Activated B cell treated with CpG ODN at 0.5 μM for 24 hours (primary cell): ENCODE data around the gene RASAL2. TPM values are rescaled to one million over a fixed set of nuclear protein-coding genes. Genes with fewer than 3 reads are reported as not detected.

Experiments used
- ATAC-seq: fragments of 200-7000 bp; cut with Tn5 transposase; one replicate; pipeline ENCODE4 v1.10.0; 2021; ENCODE audit warnings: low read depth, mild to moderate bottlenecking, moderate library complexity
- CTCF ChIA-PET: fragments of 350-600 bp; sonication (Branson Sonifier 250); formaldehyde crosslinking; loops from one replicate; lab custom pipeline; 2021; ENCODE audit warnings: antibody characterized with exemption; lab: Charles Lee
- POLR2A ChIA-PET: fragments of 350-600 bp; sonication (Branson Sonifier 250); formaldehyde crosslinking; loops from one replicate; lab custom pipeline; 2021; ENCODE audit warnings: antibody characterized with exemption; lab: Charles Lee
- DNase-seq: peaks from one replicate; pipeline ENCODE4 v3.0.0; 2022
- H3K27ac Mint-ChIP-seq: one replicate; pipeline ENCODE4 v1.8.0; 2020; ENCODE audit warnings: mixed read lengths
- H3K27me3 Mint-ChIP-seq: one replicate; pipeline ENCODE4 v1.8.0; 2021; ENCODE audit warnings: mixed read lengths
- H3K36me3 Mint-ChIP-seq: one replicate; pipeline ENCODE4 v1.8.0; 2021; ENCODE audit warnings: low read depth, mixed read lengths
- H3K4me1 Mint-ChIP-seq: one replicate; pipeline ENCODE4 v1.8.0; 2021; ENCODE audit warnings: mixed read lengths
- H3K4me3 Mint-ChIP-seq: one replicate; pipeline ENCODE4 v1.8.0; 2020; ENCODE audit warnings: mild to moderate bottlenecking, mixed read lengths
- H3K9me3 Mint-ChIP-seq: one replicate; pipeline ENCODE4 v1.8.0; 2020; ENCODE audit warnings: mixed read lengths
- CTCF ChIP-seq: fragments of 200-600 bp; IDR thresholded peaks from one replicate; pipeline ENCODE4 v1.8.0; 2022; ENCODE audit warnings: antibody characterized with exemption, mild to moderate bottlenecking
- intact Hi-C: fragments of 100-400 bp; cut with micrococcal nuclease; formaldehyde crosslinking; loops from one replicate; pipeline ENCODE4 v1.15.1; 2024
- total RNA-seq: library from RNA; stranded (reverse); gene quantifications from 2 replicates; pipeline ENCODE4 v1.2.3, GENCODE V29; 2022

The RASAL2 gene
- total RNA-seq, 1 donor from 2014 or later = 0.16 TPM

- ChIA-PET POLR2A (no interaction called here), CTCF (no interaction called here)
- Mint-ChIP-seq H3K4me3 (no peak overlapping the region), H3K4me1 (no peaks in the 10 kb centered on the region), H3K36me3 (no peaks in the 10 kb centered on the region), H3K9me3 (peaks cover 5% of the 10 kb centered on the region), H3K27me3 (peaks cover 5% of the 10 kb centered on the region), H3K27ac (no peak overlapping the region)
- intact Hi-C loops = no loop called here
- ATAC-seq (no peak), DNase-seq (no peak)
- no peak for TF ChIP-seq CTCF
Observed at GRCh38 chr1:178275553-178275952, 181.6 kb downstream of the RASAL2 start.

- no peak for DNase-seq
- Mint-ChIP-seq H3K36me3 (no peaks in the 10 kb centered on the region), H3K27ac (no peak overlapping the region), H3K4me3 (no peak overlapping the region), H3K27me3 (peaks cover 3% of the 10 kb centered on the region), H3K4me1 (no peaks in the 10 kb centered on the region), H3K9me3 (peaks cover 5% of the 10 kb centered on the region)
- ChIA-PET POLR2A (no interaction called here), CTCF (no interaction called here)
- intact Hi-C loops = no loop called here
- no peak for ATAC-seq
- no peak for TF ChIP-seq CTCF
Observed at GRCh38 chr1:178277793-178278530, 184.1 kb downstream of the RASAL2 start.

- peaks cover 3% of the 10 kb centered on the region for H3K27me3 Mint-ChIP-seq
- H3K4me3 Mint-ChIP-seq = no peak overlapping the region
- no peak for ATAC-seq
- H3K27ac Mint-ChIP-seq = no peak overlapping the region
- ChIA-PET POLR2A (no interaction called here), CTCF (no interaction called here)
- no peak for DNase-seq
- intact Hi-C loops = no loop called here
- H3K36me3 Mint-ChIP-seq = no peaks in the 10 kb centered on the region
- TF ChIP-seq CTCF = no peak
- H3K9me3 Mint-ChIP-seq = peaks cover 5% of the 10 kb centered on the region
- no peaks in the 10 kb centered on the region for H3K4me1 Mint-ChIP-seq
Observed at GRCh38 chr1:178278916-178279686, 185.2 kb downstream of the RASAL2 start.

- no peak for ATAC-seq
- Mint-ChIP-seq H3K4me1 (no peaks in the 10 kb centered on the region), H3K36me3 (no peaks in the 10 kb centered on the region), H3K27me3 (peaks cover 3% of the 10 kb centered on the region), H3K4me3 (no peak overlapping the region), H3K27ac (no peak overlapping the region), H3K9me3 (peaks cover 2% of the 10 kb centered on the region)
- no peak for TF ChIP-seq CTCF
- no peak for DNase-seq
- ChIA-PET POLR2A (no interaction called here), CTCF (interaction anchor here (0.8 kb wide), 1 partner anchor 17 kb away, joined by 3 read pairs; no protein-coding TSS in a partner anchor)
- intact Hi-C loops = no loop called here
Observed at GRCh38 chr1:178282949-178283367, 189.1 kb downstream of the RASAL2 start.

- H3K27ac Mint-ChIP-seq = no peak overlapping the region
- CTCF ChIA-PET = interaction anchor here (0.8 kb wide), 1 partner anchor 17 kb away, joined by 3 read pairs; no protein-coding TSS in a partner anchor
- POLR2A ChIA-PET = no interaction called here
- H3K4me1 Mint-ChIP-seq = no peaks in the 10 kb centered on the region
- no peaks in the 10 kb centered on the region for H3K36me3 Mint-ChIP-seq
- no peak overlapping the region for H3K4me3 Mint-ChIP-seq
- no peak for TF ChIP-seq CTCF
- ATAC-seq (no peak), DNase-seq (no peak)
- no peaks in the 10 kb centered on the region for H3K9me3 Mint-ChIP-seq
- H3K27me3 Mint-ChIP-seq = peaks cover 3% of the 10 kb centered on the region
- intact Hi-C loops = no loop called here
Observed at GRCh38 chr1:178283409-178283808, 189.5 kb downstream of the RASAL2 start.
